Heart right ventricle (tissue), 16 donors: ENCODE results near the gene TACR1. TPM values are rescaled to one million over a fixed set of nuclear protein-coding genes. Genes with fewer than 3 reads are reported as not detected.

Experiments
- ATAC-seq, 8 donors: fragments of 200-7000 bp; cut with Tn5 transposase; one replicate each; pipeline ENCODE4 v1.9.1; 2020; ENCODE audit warnings: mild to moderate bottlenecking in 8 of 8, moderate library complexity in 8 of 8, moderate number of reproducible peaks in 1 of 8
- DNase-seq, 2 donors: peaks; one replicate each; pipeline ENCODE4 v3.0.0-alpha.2; 2020
- H3K27ac ChIP-seq, 10 donors: fragments of 200-600 bp; sonication (generic) in 2 of 10; one replicate each; pipeline versions ENCODE4 v1.5.0 to v1.8.0; 2020 to 2022; ENCODE audit warnings: mild to moderate bottlenecking in 3 of 10
- H3K27me3 ChIP-seq, 7 donors: fragments of 200-600 bp; one replicate each; pipeline ENCODE4 v1.8.0; 2021 to 2022; ENCODE audit warnings: mild to moderate bottlenecking in 2 of 7
- H3K36me3 ChIP-seq, 9 donors: fragments of 200-600 bp; sonication (generic) in 1 of 9; one replicate each; pipeline versions ENCODE4 v1.5.0 to v1.8.0; 2020 to 2022; ENCODE audit warnings: mild to moderate bottlenecking in 2 of 9
- H3K4me1 ChIP-seq, 9 donors: fragments of 200-600 bp; sonication (generic) in 1 of 9; one replicate each; pipeline versions ENCODE4 v1.5.0 to v1.8.0; 2020 to 2022; ENCODE audit warnings: mild to moderate bottlenecking in 4 of 9
- H3K4me3 ChIP-seq, 10 donors: fragments of 200-600 bp; sonication (generic) in 2 of 10; one replicate each; pipeline versions ENCODE4 v1.5.0 to v1.8.0; 2020 to 2022; ENCODE audit warnings: mild to moderate bottlenecking in 7 of 10, moderate library complexity in 2 of 10
- H3K9me3 ChIP-seq, 11 donors: fragments of 200-600 bp in 10 of 11; sonication (generic) in 2 of 11; one replicate each; pipeline versions ENCODE4 v1.5.0 to v1.8.0; 2013 to 2022; ENCODE audit warnings: mild to moderate bottlenecking in 2 of 11, control low read depth in 1 of 11, moderate library complexity in 1 of 11
- CTCF ChIP-seq, 9 donors: fragments of 200-600 bp; sonication (generic) in 2 of 9; IDR thresholded peaks; one replicate each; pipeline versions ENCODE4 v1.5.0 to v1.8.0; 2021 to 2022; ENCODE audit warnings: antibody characterized with exemption in 9 of 9, mild to moderate bottlenecking in 5 of 9, moderate library complexity in 1 of 9
- WGBS, 2 donors: extraction: QIAGEN DNeasy Blood & Tissue Kit; methylation state at CpG; one replicate each; pipeline ENCODE4 v1.1.7; 2013; ENCODE audit warnings: inconsistent platforms in 1 of 2; 5-methylcytosine and 5-hydroxymethylcytosine counted together
- intact Hi-C, 10 donors: fragments of 100-400 bp; cut with DNase I; formaldehyde crosslinking; loops; one replicate each; pipeline versions ENCODE4 v1.11.1 to v1.14.2; 2022
- polyA plus RNA-seq, 2 donors: library from polyadenylated mRNA; stranded (reverse); fragments of 200-250 nt; gene quantifications; one replicate each; pipeline ENCODE4 v1.2.3, GENCODE V29; 2013
- total RNA-seq, 10 donors: library from RNA; stranded (reverse); fragmentation: NEBNext Ultra II Directional in 3 of 10; extraction: Animal tissue kit (Norgen Biotek cat#: 25700) in 3 of 10; gene quantifications; one replicate each; pipeline versions ENCODE4 v1.2.1 to v1.2.4, GENCODE V29; 2021 to 2023
- donor health status: Arrhythmogenic right ventricular cardiomyopathy.
- donor health status: ischemic (EF 13 %, LVEDD 7.1; RV severe dilation, severe dysfunction).
- donor health status: healthy with polysubstance abuse.
- donor health status: DM: no; HTN: yes; CAD: no.
- donor health status: DM: no; HTN: no; CAD: no.
- donor health status: ischemic (EF 25% LVEDD 6.9; RV normal size, moderate dysfunction).
- donor health status: ischemic (EF 25% LVEDD 5.7; RV mildly dilated, moderate dysfunction).
- donor health status: healthy.
- donor health status: DM: yes; HTN: yes; CAD: no.
- donor health status: Ischemic cardiomyopathy.
- donor health status: ischemic (EF 35%, LVEDD 5.7; RV mildly dilated, moderate dysfunction).
- donor health status: nonischemic (EF 11% LVEDD 7.7; RV severe dilation, severe dysfunction).
- donor health status: DM: yes; HTN: yes; CAD: no.
- donor health status: PGD.
- donor health status: ischemic (EF 29% LVEDD 5.4; RV normal size, mild dysfunction).
- donor health status: nonischemic (EF 23%, LVEDD 6.1; RV moderate dilation, normal function).

Gene TACR1
- total and polyA plus RNA-seq, 12 donors: 0.06 to 0.38 (median 0.17) TPM; not detected in 3

- H3K4me3 ChIP-seq: no peak overlapping the region
- H3K9me3 ChIP-seq: no peaks in the 10 kb centered on the region
- TF ChIP-seq CTCF (IDR thresholded peaks at IDR 0.05): no peak
- peak in 1 of 8 donors; percentile 39 for ATAC-seq
- intact Hi-C loops: no loop called here
- DNase-seq: no peak
- no peak overlapping the region for H3K27ac ChIP-seq
- 75 to 78% methylated on average over 3 of the region's 3 CpGs for WGBS, 2 donors
- no peaks in the 10 kb centered on the region for H3K27me3 ChIP-seq
- H3K36me3 ChIP-seq: no peaks in the 10 kb centered on the region
- H3K4me1 ChIP-seq: peaks cover 0 to 7% (median 0%) of the 10 kb centered on the region in 9 donors
These were observed 57.2 kb downstream of the TACR1 start for GRCh38 chr2:75142081-75142480.

GRCh38 chr2:75140288-75140687 is 59.0 kb downstream of the TACR1 start:
- intact Hi-C loops: no loop called here
- Histone ChIP-seq H3K9me3 (no peaks in the 10 kb centered on the region), H3K4me3 (no peak overlapping the region), H3K4me1 (peaks cover 0 to 12% (median 0%) of the 10 kb centered on the region in 9 donors), H3K27me3 (no peaks in the 10 kb centered on the region), H3K27ac (no peak overlapping the region), H3K36me3 (no peaks in the 10 kb centered on the region)
- 27 to 32% methylated on average over 1 of the region's 1 CpG for WGBS, 2 donors
- DNase-seq: no peak
- no peak for ATAC-seq
- TF ChIP-seq CTCF (IDR thresholded peaks at IDR 0.05): no peak

GRCh38 chr2:75139171-75139570 is 60.1 kb downstream of the TACR1 start:
- TF ChIP-seq CTCF (IDR thresholded peaks at IDR 0.05): no peak
- no peak overlapping the region for H3K4me3 ChIP-seq
- peaks cover 0 to 17% (median 0%) of the 10 kb centered on the region in 9 donors for H3K4me1 ChIP-seq
- no peaks in the 10 kb centered on the region for H3K9me3 ChIP-seq
- WGBS, 2 donors: 80 to 89% methylated on average over 3 of the region's 3 CpGs
- ATAC-seq: no peak
- no peaks in the 10 kb centered on the region for H3K36me3 ChIP-seq
- H3K27me3 ChIP-seq: no peaks in the 10 kb centered on the region
- H3K27ac ChIP-seq: no peak overlapping the region
- no peak for DNase-seq
- intact Hi-C loops: no loop called here

- peaks cover 0 to 19% (median 0%) of the 10 kb centered on the region in 9 donors for H3K4me1 ChIP-seq
- no peaks in the 10 kb centered on the region for H3K9me3 ChIP-seq
- TF ChIP-seq CTCF (IDR thresholded peaks at IDR 0.05): no peak
- intact Hi-C loops: no loop called here
- H3K27ac ChIP-seq: no peak overlapping the region
- ATAC-seq (no peak), DNase-seq (no peak)
- 96 to 98% methylated on average over 1 of the region's 1 CpG for WGBS, 2 donors
- no peaks in the 10 kb centered on the region for H3K36me3 ChIP-seq
- H3K4me3 ChIP-seq: no peak overlapping the region
- H3K27me3 ChIP-seq: no peaks in the 10 kb centered on the region
These were observed 60.8 kb downstream of the TACR1 start for GRCh38 chr2:75138528-75138927.
